WI38 (cell line): ENCODE results near the gene PTPN11.
"Not testable (repeated sequence)": the region's sequence is repeated elsewhere in the genome, so short reads cannot be mapped to it uniquely, and the experiment has no call there.

Experiments used
- H3K4me3 ChIP-seq: 2 replicates; pipeline ENCODE4 v1.5.1; 2011; ENCODE audit warnings: low read depth, mild to moderate bottlenecking, control low read depth, low read length
- CTCF ChIP-seq: IDR thresholded peaks from 2 replicates; pipeline ENCODE4 v1.5.1; 2012; ENCODE audit warnings: low read depth, mild to moderate bottlenecking, control low read depth, low read length

PTPN11 gene

GRCh38 chr12:112381406-112381882 lies 37.3 kb upstream of the PTPN11 start:
- TF ChIP-seq CTCF = no peak
- H3K4me3 ChIP-seq = peak overlapping the region; percentile 79

- no peak for TF ChIP-seq CTCF
- peak within 1 kb of the TSS; percentile 79 for H3K4me3 ChIP-seq
Observed at GRCh38 chr12:112381883-112382796, 36.6 kb upstream of the PTPN11 start, which contains the start of gene HECTD4. Gene HECTD4, minus strand, starts transcription at chr12:112382431. Its CDS starts 303 bp downstream, at chr12:112382128.

- TF ChIP-seq CTCF = no peak
- H3K4me3 ChIP-seq = peak overlapping the region; percentile 79
Observed at GRCh38 chr12:112382866-112383265, 35.9 kb upstream of the PTPN11 start.

GRCh38 chr12:112386726-112387125 lies 32.0 kb upstream of the PTPN11 start:
- no peak overlapping the region for H3K4me3 ChIP-seq
- TF ChIP-seq CTCF = no peak

GRCh38 chr12:112389228-112389627 lies 29.5 kb upstream of the PTPN11 start:
- no peak for TF ChIP-seq CTCF

GRCh38 chr12:112389922-112390654 lies 28.7 kb upstream of the PTPN11 start:
- not testable (repeated sequence) for H3K4me3 ChIP-seq

More at GRCh38 chr12:112389228-112389627, 29.5 kb upstream of the PTPN11 start:
- no peak overlapping the region for H3K4me3 ChIP-seq

- no peak overlapping the region for H3K4me3 ChIP-seq
- no peak for TF ChIP-seq CTCF
Observed at GRCh38 chr12:112393328-112393727, 25.4 kb upstream of the PTPN11 start.
